ENCODE results near the gene DPEP2.
"Not testable (repeated sequence)": the region's sequence is repeated elsewhere in the genome, so short reads cannot be mapped to it uniquely, and the experiment has no call there.

Gene DPEP2

GRCh38 chr16:67939507-67940445 lies 59.5 kb downstream of the DPEP2 start:
- Histone ChIP-seq H3K27me3 (replicated peaks; ENCODE audit: control insufficient read depth, insufficient read depth, low read length) (no peaks in the 10 kb centered on the region), H3K9ac (ENCODE audit: low read length) (no peak overlapping the region), H3K4me3 (ENCODE audit: low read length) (no peak overlapping the region), H3K4me1 (ENCODE audit: control insufficient read depth, insufficient read depth, low read length) (peaks cover 32% of the 10 kb centered on the region), H3K9me3 (ENCODE audit: control insufficient read depth, low read length) (no peaks in the 10 kb centered on the region), H3K36me3 (ENCODE audit: control insufficient read depth, insufficient read depth, low read length, severe bottlenecking) (peaks cover 43% of the 10 kb centered on the region)
- no peak for DNase-seq (ENCODE audit: low read depth)

GRCh38 chr16:67937713-67938112 lies 61.6 kb downstream of the DPEP2 start:
- H3K9ac ChIP-seq (ENCODE audit: low read length); H3K27me3 ChIP-seq (replicated peaks; ENCODE audit: control insufficient read depth, insufficient read depth, low read length); DNase-seq (ENCODE audit: low read depth); H3K9me3 ChIP-seq (ENCODE audit: control insufficient read depth, low read length): not testable (repeated sequence)
- Histone ChIP-seq H3K36me3 (ENCODE audit: control insufficient read depth, insufficient read depth, low read length, severe bottlenecking) (peaks cover 32% of the 10 kb centered on the region), H3K4me3 (ENCODE audit: low read length) (peak overlapping the region; percentile 98), H3K4me1 (ENCODE audit: control insufficient read depth, insufficient read depth, low read length) (peaks cover 29% of the 10 kb centered on the region)

All from adipocyte (in vitro differentiated cells).